AG10803 (cell line): ENCODE measurements around the gene CNPY3.

Experiments used
- DNase-seq: peaks from one replicate; pipeline ENCODE4 v3.0.0; 2010; ENCODE audit warnings: low read depth
- H3K4me3 ChIP-seq: 2 replicates; pipeline ENCODE4 v1.5.1; 2011; ENCODE audit warnings: mild to moderate bottlenecking, low read length, control low read depth
- CTCF ChIP-seq: conservative IDR thresholded peaks from 2 replicates; pipeline ENCODE4 v1.5.1; 2011; ENCODE audit warnings: mild to moderate bottlenecking, low read length, control low read depth, inconsistent platforms

CNPY3 gene

DNA sequence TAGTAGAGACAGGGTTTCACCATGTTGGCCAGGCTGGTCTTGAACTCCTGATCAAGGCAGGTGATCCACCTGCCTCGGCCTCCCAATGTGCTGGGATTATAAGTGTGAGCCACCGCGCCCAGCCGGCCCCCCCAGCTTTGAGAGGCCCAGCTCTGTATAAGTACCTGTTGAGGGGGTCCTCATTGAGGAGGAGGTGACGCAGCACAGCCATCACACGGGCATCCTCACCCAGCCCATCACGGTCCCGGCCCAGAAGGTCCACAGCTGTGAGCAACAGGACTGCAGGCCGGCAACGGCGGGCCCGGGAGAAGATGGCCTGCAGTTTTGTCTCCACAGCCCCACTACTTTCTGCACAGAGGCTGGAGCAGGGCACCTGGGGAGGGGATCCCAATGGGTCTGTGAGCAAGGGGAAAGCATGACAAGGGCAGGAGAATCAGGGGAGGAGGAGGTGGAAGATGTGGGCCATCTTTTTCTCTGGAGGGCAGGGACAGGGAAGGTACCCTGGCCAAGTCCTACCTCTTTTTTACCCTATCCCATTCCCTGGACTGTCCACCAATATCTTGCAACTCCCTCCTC, 38.9 kb downstream of the CNPY3 start:
- H3K4me3 ChIP-seq, result no peak overlapping the region
- DNase-seq, result no peak
- TF ChIP-seq CTCF, result no peak

- no peak for TF ChIP-seq CTCF
- no peak for DNase-seq
These were observed 39.5 kb downstream of the CNPY3 start for GRCh38 chr6:42968783-42969182.

DNA sequence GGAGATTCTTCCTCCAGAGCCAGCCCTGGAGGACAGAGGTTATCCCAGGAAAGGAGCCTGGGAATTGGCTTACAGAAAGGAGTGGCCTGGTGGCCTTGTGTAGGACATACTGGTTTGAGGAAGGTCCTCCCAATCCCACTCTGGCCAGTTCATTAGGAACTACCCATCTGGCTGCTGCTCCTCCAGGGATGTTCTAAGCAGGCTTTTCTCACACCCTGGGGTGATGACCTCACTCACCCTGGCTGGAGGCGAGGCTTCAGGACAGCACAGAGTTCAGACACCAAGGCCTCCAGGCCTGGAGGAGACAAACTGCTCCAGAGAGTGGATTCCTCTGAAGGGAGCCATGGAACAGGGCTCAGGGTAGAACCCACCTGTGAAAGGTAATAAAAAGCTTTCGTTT, 40.2 kb downstream of the CNPY3 start:
- no peak for TF ChIP-seq CTCF
- no peak overlapping the region for H3K4me3 ChIP-seq
- no peak for DNase-seq

More at GRCh38 chr6:42968783-42969182, 39.5 kb downstream of the CNPY3 start:
- no peak overlapping the region for H3K4me3 ChIP-seq

DNA sequence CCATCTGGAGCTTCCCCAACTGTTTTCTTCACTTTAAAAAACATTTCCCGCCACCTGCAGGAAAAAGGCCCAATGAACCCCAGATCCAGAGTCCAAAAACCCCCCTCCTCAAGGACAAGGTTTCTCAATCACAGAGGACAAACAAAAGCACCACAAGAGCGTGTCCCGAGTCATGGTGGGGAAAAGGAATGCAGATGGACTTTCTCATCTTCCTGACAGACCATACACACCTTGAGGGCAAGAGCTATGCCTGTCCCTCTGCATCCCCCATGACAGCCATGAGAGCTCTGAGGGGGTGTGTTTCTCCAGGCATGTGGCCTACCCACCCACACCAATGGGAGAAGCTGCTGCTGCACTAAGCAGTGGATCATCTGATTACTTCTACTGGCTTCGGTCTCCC, 40.7 kb downstream of the CNPY3 start:
- no peak overlapping the region for H3K4me3 ChIP-seq
- TF ChIP-seq CTCF, result no peak
- no peak for DNase-seq

DNA sequence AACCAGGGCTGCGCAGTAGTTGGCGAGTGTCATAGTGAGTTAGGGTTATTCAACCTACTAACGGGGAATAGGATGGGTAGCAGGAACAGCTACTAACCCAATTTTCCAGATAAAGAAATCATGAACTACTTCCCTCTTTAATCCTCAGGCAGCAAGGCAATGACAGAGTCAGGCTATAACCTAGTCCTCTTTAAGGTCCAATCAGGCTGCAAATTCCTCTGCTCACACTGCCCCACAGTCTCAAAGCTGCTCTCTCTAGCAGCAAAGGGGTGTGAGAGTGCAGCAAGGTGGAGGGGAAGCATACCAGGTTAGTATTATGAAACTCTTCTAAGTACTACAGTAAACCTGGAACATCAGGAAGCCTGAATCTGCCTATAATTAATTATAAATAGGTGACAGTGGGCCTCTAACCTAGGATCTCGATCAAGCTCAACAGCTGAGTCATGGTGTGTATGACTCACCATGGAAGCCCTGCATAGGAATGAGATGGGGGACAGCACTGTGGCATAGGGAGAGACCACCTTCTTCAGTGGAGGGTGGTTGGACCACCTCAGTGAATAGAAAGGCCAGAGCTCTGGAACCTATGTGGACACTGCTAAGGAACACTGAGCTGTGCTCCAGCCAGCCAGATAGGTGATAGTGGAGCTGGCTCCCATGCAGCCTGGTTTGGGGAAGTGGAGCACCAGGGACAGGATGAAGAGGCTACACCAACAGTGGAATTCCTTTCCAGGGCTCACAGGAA, 41.8 kb downstream of the CNPY3 start:
- no peak for DNase-seq
- no peak for TF ChIP-seq CTCF
- no peak overlapping the region for H3K4me3 ChIP-seq

DNA sequence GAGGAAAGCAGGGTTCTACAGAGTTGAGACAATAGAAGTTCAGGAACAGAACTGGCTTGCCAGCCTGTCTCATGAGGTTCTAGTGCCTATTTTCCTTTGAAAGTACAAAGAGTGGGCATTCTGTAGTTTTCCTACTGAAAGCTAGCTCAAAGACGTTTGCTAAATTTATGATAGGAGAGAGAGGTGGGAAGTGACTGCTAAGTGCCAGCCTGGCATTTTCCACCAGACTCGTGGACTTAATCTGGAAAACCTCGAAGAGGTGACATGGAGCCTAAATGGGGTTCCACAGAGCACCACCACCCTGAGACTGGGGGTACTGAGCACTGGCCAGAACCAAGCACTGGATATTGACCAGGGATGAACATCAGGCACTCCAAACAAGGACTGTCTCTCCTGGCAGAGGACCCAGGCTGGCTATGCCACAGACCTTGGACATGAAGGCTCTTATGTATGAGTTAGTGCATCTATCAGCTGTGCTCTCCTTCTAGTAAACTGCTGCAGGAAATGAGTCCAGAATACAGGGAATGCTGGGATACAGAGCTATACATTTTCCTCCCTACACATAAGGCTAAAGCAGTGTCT, 42.6 kb downstream of the CNPY3 start:
- no peak for DNase-seq
- no peak overlapping the region for H3K4me3 ChIP-seq
- TF ChIP-seq CTCF, result no peak

DNA sequence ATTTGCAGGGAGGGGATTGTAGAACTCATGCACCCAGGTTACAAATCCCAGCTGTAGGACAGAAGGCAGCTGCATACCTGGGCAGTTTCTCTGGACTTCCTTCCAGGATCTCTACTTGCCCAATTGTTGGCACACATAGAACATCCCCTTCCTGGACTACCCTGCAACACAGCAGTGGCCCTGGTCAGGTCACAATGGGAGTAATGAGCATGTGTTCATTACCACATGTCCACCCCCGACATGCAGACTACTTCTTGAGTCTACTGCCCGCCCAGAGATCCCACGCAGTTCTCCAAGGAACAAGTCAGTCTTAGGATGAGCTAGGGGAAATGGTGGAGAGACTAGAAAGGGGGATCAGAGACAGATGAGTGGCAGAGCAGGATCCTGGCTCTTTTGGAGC, 44.6 kb downstream of the CNPY3 start:
- DNase-seq, result no peak
- no peak for TF ChIP-seq CTCF
- H3K4me3 ChIP-seq, result no peak overlapping the region
